Effector memory CD4-positive, alpha-beta T cell (primary cell): ENCODE measurements around the gene CHD9.
"Not testable (repeated sequence)": the region's sequence is repeated elsewhere in the genome, so short reads cannot be mapped to it uniquely, and the experiment has no call there.

ENCODE experiments used
- DNase-seq, 3 donors: peaks; one replicate each; pipeline ENCODE4 v3.0.0-alpha.2; 2020
- H3K27ac ChIP-seq: 2 replicates; pipeline ENCODE4 v1.7.0; 2013; ENCODE audit warnings: mild to moderate bottlenecking, low read length, moderate library complexity; ENCODE audit not compliant: insufficient read depth, poor library complexity, severe bottlenecking
- H3K27me3 ChIP-seq: replicated peaks from 2 replicates; pipeline ENCODE4 v1.7.0; 2013; ENCODE audit warnings: mild to moderate bottlenecking, low read length; ENCODE audit not compliant: insufficient read depth, control insufficient read depth, poor library complexity, severe bottlenecking
- H3K36me3 ChIP-seq: 2 replicates; pipeline ENCODE4 v1.7.0; 2013; ENCODE audit warnings: mild to moderate bottlenecking, low read length, moderate library complexity; ENCODE audit not compliant: control insufficient read depth, insufficient read depth
- H3K4me1 ChIP-seq: 2 replicates; pipeline ENCODE4 v1.7.0; 2013; ENCODE audit warnings: low read length, mild to moderate bottlenecking; ENCODE audit not compliant: control insufficient read depth, insufficient read depth, poor library complexity, severe bottlenecking
- H3K4me3 ChIP-seq: 2 replicates; pipeline ENCODE4 v1.7.0; 2013; ENCODE audit warnings: low read length, low read depth, mild to moderate bottlenecking; ENCODE audit not compliant: insufficient read depth, poor library complexity, severe bottlenecking
- H3K9me3 ChIP-seq: 2 replicates; pipeline ENCODE4 v1.7.0; 2013; ENCODE audit warnings: mild to moderate bottlenecking, low read length, moderate library complexity; ENCODE audit not compliant: control insufficient read depth

The CHD9 gene

DNA sequence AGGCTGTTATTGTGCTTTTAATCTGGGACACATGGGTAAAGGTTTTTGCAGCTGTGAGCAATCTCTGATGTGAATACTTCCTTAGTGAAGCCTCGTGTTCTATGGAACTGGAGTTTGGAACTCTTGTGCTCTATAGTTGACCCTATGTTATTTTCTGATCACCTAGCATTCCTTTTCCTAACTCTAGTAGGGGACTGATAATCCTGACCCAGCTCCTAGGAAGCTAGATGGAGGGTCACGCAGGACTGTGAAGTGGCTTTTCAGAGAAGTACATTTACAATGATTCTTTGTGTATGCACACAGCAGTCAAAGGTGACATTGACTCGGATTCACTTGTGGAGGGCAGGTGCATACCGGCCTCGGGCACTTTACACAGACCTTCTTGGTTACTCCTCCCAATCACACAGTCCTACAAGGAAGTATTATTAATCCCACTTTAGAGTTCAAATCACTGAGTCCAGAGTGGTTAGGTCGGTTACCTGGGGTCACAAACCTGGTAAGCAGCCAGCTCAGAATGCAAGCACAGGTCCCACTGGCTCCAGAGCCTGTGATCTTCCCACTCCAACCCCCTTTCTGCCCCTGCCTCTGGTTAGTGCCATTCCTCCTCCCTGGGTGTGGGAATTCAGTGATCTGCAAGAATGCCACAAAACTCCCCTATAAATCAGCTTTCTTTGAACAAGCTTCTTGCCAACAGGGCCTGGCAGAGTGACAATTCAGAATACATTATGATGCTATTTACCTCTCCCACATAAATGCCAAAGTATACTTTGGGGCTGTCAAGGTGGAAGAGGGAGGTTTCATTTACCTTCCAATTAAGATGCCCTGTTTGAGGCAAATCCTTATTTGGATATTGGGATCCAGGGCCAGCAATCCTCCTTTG, 9.2 kb upstream of the CHD9 start:
- no peak for DNase-seq
- H3K27me3 ChIP-seq = no peaks in the 10 kb centered on the region
- no peaks in the 10 kb centered on the region for H3K9me3 ChIP-seq
- no peak overlapping the region for H3K27ac ChIP-seq
- H3K4me3 ChIP-seq = no peak overlapping the region
- no peaks in the 10 kb centered on the region for H3K36me3 ChIP-seq
- H3K4me1 ChIP-seq = no peaks in the 10 kb centered on the region

DNA sequence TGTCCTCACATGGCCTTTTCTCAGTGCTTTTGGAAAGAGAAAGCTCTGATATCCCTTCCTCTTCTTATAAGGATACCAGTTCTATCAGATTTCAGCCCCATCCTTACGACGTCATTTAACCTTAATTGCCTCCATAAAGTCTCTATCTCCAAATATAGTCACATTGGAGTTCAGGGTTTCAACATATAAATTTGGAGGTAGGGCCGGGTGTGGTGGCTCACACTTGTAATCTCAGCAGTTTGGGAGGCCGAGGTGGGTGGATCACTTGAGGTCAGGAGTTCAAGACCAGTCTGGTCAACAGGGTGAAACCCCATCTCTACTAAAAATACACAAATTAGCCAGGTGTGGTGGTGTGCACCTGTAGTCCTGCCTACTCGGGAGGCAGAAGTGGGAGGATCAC, 7.3 kb upstream of the CHD9 start:
- not testable (repeated sequence) for H3K4me1 ChIP-seq, H3K36me3 ChIP-seq, H3K9me3 ChIP-seq, DNase-seq, H3K4me3 ChIP-seq, H3K27me3 ChIP-seq, H3K27ac ChIP-seq

DNA sequence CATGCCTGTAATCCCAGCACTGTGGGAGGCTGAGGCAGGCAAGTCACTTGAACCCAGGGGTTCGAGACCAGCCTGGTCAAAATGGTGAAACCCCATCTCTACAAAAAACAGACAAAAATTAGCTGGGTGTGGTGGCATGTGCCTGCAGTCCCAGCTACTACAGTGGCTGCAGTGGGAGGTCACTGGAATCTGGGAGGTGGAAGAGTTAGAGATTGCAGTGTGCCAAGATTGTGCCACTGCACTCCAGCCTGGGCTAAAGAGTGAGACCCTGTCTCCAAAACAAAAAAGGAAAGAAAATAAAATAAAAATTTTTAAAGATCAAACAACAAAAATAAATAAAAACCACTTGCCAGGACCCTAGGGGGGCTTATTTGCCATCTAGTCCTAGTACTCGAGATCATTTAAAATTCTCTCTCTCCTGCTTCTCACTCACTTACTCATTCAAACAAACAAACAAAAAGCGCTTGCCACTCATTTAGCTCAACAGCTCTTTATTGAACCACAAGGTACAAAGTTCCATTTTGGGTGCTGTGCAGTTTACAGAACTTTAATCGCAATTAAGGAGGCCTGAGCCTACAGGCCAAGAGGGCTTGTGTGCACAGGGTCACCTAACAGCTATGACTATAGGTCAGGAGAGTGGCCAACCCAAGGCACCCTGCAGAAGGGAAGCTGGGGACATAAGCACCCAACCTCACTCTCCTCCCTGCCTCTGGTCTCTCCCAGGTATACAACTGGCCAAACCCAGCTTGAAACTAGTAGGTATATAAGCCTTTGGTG, 6.5 kb upstream of the CHD9 start:
- DNase-seq = no peak

DNA sequence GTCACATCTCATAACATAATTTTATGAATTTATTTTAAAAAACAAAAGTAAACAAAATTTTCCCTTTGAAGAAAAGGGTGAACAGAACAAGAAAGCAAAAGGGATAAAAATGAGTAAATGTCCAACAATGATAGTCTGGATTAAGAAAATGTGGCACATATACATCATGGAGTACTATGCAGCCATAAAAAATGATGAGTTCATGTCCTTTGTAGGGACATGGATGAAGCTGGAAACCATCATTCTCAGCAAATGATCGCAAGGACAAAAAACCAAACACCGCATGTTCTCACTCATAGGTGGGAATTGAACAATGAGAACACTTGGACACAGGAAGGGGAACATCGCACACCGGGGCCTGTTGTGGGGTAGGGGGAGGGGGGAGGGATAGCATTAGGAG, 3.5 kb upstream of the CHD9 start:
- not testable (repeated sequence) for H3K9me3 ChIP-seq, DNase-seq, H3K27ac ChIP-seq, H3K36me3 ChIP-seq, H3K27me3 ChIP-seq, H3K4me3 ChIP-seq
- H3K4me1 ChIP-seq = peaks cover 13% of the 10 kb centered on the region

More for the DNA sequence above, 6.5 kb upstream of the CHD9 start:
- no peaks in the 10 kb centered on the region for H3K27me3 ChIP-seq
- H3K9me3 ChIP-seq = no peaks in the 10 kb centered on the region
- H3K4me1 ChIP-seq = no peaks in the 10 kb centered on the region
- no peak overlapping the region for H3K27ac ChIP-seq
- H3K36me3 ChIP-seq = no peaks in the 10 kb centered on the region
- no peak overlapping the region for H3K4me3 ChIP-seq

DNA sequence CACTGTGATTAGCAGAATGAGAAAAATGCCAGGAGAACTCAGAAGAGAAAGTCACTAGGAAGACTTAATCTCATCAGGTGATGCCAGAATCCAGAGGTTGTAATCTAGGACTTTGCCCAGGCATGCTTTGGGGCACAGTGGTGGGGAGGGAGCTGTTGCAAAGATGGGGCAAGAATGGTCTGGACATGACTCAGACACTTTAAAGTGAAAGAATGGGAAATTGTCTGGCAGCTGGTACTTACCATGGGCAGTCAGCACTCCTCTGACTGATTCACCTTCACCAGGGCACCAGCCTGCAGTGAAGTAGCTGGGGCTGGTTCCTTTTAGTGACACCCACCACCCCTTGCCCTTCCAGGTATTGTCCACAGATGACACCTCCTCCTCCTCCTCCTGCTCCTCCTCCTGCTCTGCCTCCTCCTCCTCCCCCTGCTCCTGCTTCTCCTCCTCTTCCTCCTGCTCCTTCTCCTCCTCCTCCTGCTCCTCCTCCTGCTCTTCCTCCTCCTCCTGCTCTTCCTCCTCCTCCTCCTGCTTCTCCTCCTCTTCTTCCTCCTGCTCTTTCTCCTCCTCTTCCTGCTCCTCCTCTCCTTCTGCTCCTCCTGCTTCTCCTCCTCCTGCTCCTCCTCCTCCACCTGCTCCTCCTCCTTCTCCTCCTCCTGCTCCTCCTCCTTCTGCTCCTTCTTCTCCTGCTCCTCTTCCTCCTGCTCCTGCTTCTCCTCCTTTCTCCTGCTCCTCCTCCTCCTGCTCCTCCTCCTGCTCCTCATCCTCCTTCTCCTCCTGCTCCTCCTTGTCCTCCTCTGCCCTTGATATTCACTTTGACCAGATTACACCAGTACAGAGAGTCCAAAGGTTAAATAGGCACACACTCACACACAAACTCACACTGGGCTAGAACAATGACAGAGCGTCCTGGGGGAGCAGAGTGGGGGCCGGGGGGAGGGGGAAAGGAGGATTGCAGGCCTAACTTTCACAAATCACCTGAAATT, 2.0 kb upstream of the CHD9 start, which contains the start of gene CHD9NB:
Gene CHD9NB, minus strand, starts transcription at position 379 of the 983 bp plus-strand sequence. CDS start 8,739 bp downstream, outside the sequence.
- Histone ChIP-seq H3K4me3 (no peak within 1 kb of the TSS), H3K36me3 (no peaks in the 10 kb centered on the region), H3K9me3 (no peaks in the 10 kb centered on the region), H3K27ac (no peak within 1 kb of the TSS), H3K27me3 (no peaks in the 10 kb centered on the region), H3K4me1 (peaks cover 13% of the 10 kb centered on the region)
- no peak for DNase-seq

DNA sequence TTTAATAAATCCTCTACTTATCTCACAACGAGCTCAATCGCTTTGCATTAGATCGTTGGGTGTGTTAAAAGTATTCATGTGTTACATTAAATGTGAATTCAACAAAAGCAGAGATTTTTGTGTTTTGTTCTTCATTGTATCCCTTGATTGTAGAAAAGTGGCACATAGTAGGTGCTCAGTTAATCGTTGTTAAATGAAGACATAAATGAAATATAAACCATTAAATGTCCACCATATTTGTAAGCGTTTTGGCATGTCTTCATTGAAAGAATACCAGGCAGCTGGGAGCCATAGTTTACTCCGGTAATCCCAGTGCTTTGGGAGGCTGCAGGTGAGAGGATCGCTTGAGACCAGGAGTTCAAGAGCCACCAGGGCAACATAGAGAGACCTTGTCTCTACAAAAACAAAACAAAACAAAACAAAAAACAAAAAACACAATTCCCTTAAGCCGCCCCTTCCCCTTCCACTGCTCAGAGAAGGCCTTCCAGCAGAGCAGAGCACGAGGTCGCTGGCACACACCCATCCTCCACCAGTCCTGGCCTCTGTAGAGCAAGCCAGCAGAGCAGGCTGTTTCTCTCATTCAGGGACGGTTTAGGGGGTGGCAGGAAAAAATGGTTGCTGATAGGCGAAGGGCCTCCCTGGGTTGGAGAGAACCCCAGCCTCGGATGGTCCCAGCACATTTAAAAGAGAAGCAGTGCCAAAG, 673 bp upstream of the CHD9 start:
- Histone ChIP-seq H3K27me3 (no peaks in the 10 kb centered on the region), H3K9me3 (no peaks in the 10 kb centered on the region), H3K36me3 (no peaks in the 10 kb centered on the region), H3K27ac (no peak overlapping the region), H3K4me3 (no peak overlapping the region), H3K4me1 (peaks cover 13% of the 10 kb centered on the region)
- DNase-seq = no peak

DNA sequence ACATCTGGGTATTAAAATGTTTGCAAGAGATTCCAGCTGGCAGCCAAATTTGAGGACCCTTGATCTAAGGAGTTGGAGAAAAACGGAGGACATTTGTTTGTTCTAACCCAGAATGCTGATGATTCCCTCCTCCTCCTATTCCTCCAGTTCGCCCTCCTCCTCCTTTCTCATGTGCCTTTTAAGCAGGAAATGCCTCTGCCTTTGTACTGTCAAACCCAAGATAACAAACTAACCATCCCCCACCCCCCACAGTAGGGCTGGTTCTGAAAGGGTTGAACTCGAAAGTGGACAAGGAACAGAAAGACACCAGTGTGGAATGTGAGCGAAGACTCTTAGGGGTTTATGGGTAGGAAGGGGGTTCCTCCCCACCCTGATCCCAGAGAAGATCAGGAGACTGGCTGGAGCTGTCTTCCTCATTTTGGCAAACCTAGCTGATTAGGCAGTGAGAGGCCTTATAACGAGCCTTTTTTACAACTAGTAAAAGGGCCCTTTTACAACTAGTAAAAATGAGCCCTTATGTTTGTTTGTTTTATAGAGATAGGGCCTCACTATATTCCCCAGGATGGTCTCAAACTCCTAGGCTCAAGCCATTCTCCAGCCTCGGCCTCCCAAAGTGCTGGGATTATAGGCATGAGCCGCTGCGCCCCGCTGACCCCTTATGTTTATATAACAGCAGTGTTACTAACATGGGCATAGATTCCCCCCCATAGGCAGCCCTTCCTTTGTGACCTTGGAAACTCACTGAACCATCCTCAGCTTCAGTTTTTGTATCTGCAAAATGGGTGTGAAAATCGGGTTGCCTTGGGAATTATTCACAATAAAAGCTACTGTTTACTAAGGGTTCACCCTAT, 975 bp downstream of the CHD9 start:
- no peak overlapping the region for H3K27ac ChIP-seq
- H3K4me3 ChIP-seq = peak overlapping the region; percentile 75
- no peak for DNase-seq
- no peaks in the 10 kb centered on the region for H3K9me3 ChIP-seq
- no peaks in the 10 kb centered on the region for H3K27me3 ChIP-seq
- peaks cover 13% of the 10 kb centered on the region for H3K4me1 ChIP-seq
- no peaks in the 10 kb centered on the region for H3K36me3 ChIP-seq

DNA sequence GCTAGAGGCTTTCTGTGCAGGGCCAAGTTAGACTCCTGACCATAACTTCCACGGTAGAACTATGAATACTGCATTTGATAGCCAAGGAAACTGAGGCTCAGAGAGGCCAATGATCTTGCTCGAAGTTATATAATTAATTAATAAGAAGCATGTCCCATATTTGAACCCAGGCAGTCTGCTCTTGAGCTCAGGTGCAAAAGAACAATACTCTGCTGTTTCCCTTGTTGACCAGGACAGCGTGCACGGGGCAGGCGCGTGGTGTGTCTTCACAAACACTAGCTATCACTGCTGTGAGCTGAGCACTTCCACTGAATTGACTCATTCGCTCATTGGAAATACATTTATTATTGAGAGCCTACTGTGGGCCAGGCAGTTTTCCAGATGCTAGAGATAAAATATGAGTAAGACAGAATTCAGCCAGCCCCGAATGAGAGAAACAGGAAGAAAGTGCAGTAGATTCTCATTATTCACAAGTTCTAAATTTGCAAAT, 1.6 kb downstream of the CHD9 start:
- Histone ChIP-seq H3K27me3 (no peaks in the 10 kb centered on the region), H3K9me3 (no peaks in the 10 kb centered on the region), H3K27ac (no peak overlapping the region), H3K36me3 (no peaks in the 10 kb centered on the region), H3K4me3 (no peak overlapping the region), H3K4me1 (peaks cover 13% of the 10 kb centered on the region)
- DNase-seq = no peak
